Kidney (tissue), 14 donors: ENCODE measurements around the gene PRR7. TPM values are rescaled to one million over a fixed set of nuclear protein-coding genes. Genes with fewer than 3 reads are reported as not detected.

ENCODE experiments used
- DNase-seq, 5 donors: peaks; one replicate each; pipeline ENCODE4 v3.0.0-alpha.2; 2013 to 2020
- FAIRE-seq: peaks from 2 replicates; lab custom pipeline; 2012; peaks lifted over from hg19 to GRCh38; lab: Jason Lieb, UNC
- H3K27ac ChIP-seq, 2 donors: one replicate each; pipeline ENCODE4 v1.7.0; 2013; ENCODE audit warnings: low read depth in 2 of 2, low read length in 2 of 2, inconsistent platforms in 1 of 2
- H3K27me3 ChIP-seq: one replicate; pipeline ENCODE4 v1.7.1; 2013; ENCODE audit warnings: low read length, inconsistent platforms; ENCODE audit not compliant: control insufficient read depth, insufficient read depth
- H3K36me3 ChIP-seq, 3 donors: one replicate each; pipeline versions ENCODE4 v1.7.0 to v1.7.1; 2013; ENCODE audit warnings: low read length in 3 of 3, control low read depth in 1 of 3, inconsistent platforms in 1 of 3; ENCODE audit not compliant: insufficient read depth in 3 of 3, control insufficient read depth in 2 of 3
- H3K4me1 ChIP-seq, 3 donors: one replicate each; pipeline versions ENCODE4 v1.7.0 to v1.7.1; 2013; ENCODE audit warnings: low read length in 3 of 3, inconsistent platforms in 1 of 3, low read depth in 1 of 3; ENCODE audit not compliant: control insufficient read depth in 2 of 3, insufficient read depth in 2 of 3
- H3K4me3 ChIP-seq, 3 donors: one replicate each; pipeline versions ENCODE4 v1.7.0 to v1.8.1; 2013; ENCODE audit warnings: low read length in 3 of 3, control low read depth in 1 of 3, inconsistent platforms in 1 of 3
- H3K9ac ChIP-seq, 3 donors: one replicate each; pipeline versions ENCODE4 v1.7.0 to v1.7.1; 2013; ENCODE audit warnings: low read length in 3 of 3, control low read depth in 1 of 3, inconsistent platforms in 1 of 3
- H3K9me3 ChIP-seq, 3 donors: one replicate each; pipeline versions ENCODE4 v1.7.0 to v1.7.1; 2013; ENCODE audit warnings: low read length in 3 of 3, control low read depth in 1 of 3, inconsistent platforms in 1 of 3; ENCODE audit not compliant: control insufficient read depth in 2 of 3, insufficient read depth in 1 of 3
- CTCF ChIP-seq: IDR thresholded peaks from 3 replicates; pipeline ENCODE4 v1.5.1; 2012; ENCODE audit warnings: mild to moderate bottlenecking, moderate library complexity, borderline replicate concordance; ENCODE audit not compliant: insufficient read depth; ENCODE audit errors: extremely low read depth
- intact Hi-C: fragments of 100-400 bp; cut with DNase I; formaldehyde crosslinking; loops from one replicate; pipeline ENCODE4 v1.11.1; 2022
- polyA plus RNA-seq: library from polyadenylated mRNA; stranded (reverse); fragments of 350-450 nt; fragmentation: Illumina TruSeq; extraction: RNeasy Lipid Tissue Mini Kit (QIAGEN cat#74804); gene quantifications from one replicate; pipeline ENCODE4 v1.2.3, GENCODE V29; 2014; ENCODE audit warnings: low read depth, low replicate concordance; ENCODE audit not compliant: insufficient read depth
- total RNA-seq: library from RNA; stranded (reverse); fragmentation: NEBNext Ultra II Directional; extraction: Animal tissue kit (Norgen Biotek cat#: 25700); gene quantifications from one replicate; pipeline ENCODE4 v1.2.1, GENCODE V29; 2021
- donor health status: control.
- donor health status: control.
- donor health status: control.
- donor health status: control.
- donor health status: control.
- donor health status: DM: yes; HTN: yes; CAD: no.
- donor health status: Normal renal cell carcinoma (clear cell type).

Gene PRR7
- total and polyA plus RNA-seq, 2 donors from 2014 or later = 1.6 to 5.5 TPM

GRCh38 chr5:177421062-177421798 is 25.4 kb upstream of the PRR7 start:
- FAIRE-seq = no peak
- H3K9me3 ChIP-seq = no peaks in the 10 kb centered on the region
- H3K4me3 ChIP-seq = no peak overlapping the region
- no peaks in the 10 kb centered on the region for H3K36me3 ChIP-seq
- H3K9ac ChIP-seq = no peak overlapping the region
- TF ChIP-seq CTCF = no peak
- no peaks in the 10 kb centered on the region for H3K27me3 ChIP-seq
- peaks cover 0 to 9% (median 5%) of the 10 kb centered on the region in 3 donors for H3K4me1 ChIP-seq
- no peak for DNase-seq
- intact Hi-C loops = no loop called here
- H3K27ac ChIP-seq = no peak overlapping the region

GRCh38 chr5:177423671-177424070 is 22.9 kb upstream of the PRR7 start:
- DNase-seq (no peak), FAIRE-seq (no peak)
- Histone ChIP-seq H3K36me3 (no peaks in the 10 kb centered on the region), H3K27ac (no peak overlapping the region), H3K9ac (no peak overlapping the region), H3K4me3 (no peak overlapping the region), H3K4me1 (peaks cover 3 to 17% (median 16%) of the 10 kb centered on the region in 3 donors), H3K27me3 (no peaks in the 10 kb centered on the region), H3K9me3 (no peaks in the 10 kb centered on the region)
- intact Hi-C loops = no loop called here
- TF ChIP-seq CTCF = no peak

GRCh38 chr5:177425196-177425800 is 21.3 kb upstream of the PRR7 start:
- Histone ChIP-seq H3K9me3 (no peaks in the 10 kb centered on the region), H3K27me3 (no peaks in the 10 kb centered on the region), H3K27ac (peak overlapping the region; percentile 98), H3K9ac (peak overlapping the region; percentile 40 to 61 (median 44)), H3K36me3 (peaks cover 0 to 2% (median 0%) of the 10 kb centered on the region in 3 donors), H3K4me3 (peak overlapping the region; percentile 69 to 75 (median 71)), H3K4me1 (peaks cover 3 to 17% (median 16%) of the 10 kb centered on the region in 3 donors)
- FAIRE-seq = no peak
- no peak for DNase-seq
- no peak for TF ChIP-seq CTCF
- intact Hi-C loops = no loop called here
